ENCODE results near the gene EPHA6. TPM values are rescaled to one million over a fixed set of nuclear protein-coding genes. Genes with fewer than 3 reads are reported as not detected.
"Not testable (repeated sequence)": the region's sequence is repeated elsewhere in the genome, so short reads cannot be mapped to it uniquely, and the experiment has no call there.

The EPHA6 gene
- total and polyA plus RNA-seq, 12 donors, result 0.21 to 0.88 (median 0.59) TPM; not detected in 3

DNA sequence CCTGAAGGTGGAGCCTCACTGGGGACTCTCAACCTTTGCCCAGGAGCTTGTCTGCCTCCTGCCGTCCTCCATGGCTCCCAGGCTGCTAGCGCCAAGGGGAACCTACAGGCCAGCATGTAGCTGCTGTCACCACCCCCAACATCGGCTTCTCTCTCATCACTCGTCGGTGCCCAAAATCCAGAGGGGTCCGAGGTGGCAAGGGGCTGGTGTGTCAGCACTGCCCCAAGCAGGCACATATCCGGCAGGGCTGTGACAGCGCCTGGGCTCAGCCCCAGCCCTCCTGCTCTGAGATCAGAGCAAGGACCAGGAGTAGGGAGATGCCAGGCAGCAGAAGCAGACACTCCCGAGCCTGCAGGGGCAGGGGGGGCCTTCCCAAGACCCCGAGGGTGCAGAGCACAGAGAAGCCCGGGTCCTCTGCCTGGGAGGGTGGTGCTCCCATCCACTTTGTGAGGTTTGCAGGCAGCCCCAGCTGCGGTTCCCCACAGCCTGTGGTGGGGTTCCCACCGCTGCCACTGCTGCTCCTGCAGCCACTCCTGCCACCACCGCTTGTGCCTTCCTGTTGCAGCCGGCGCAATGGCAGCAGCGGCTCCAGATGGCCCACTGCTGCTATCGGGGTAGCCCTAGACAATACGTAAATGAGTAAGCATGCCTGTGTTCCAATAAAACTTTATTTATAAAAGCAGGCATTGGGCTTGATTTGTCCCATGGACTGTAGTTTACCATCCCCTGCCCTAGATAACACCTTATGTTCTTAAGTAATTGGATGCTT is 451.0 kb downstream of the EPHA6 start:
- H3K9me3 ChIP-seq, result no peaks in the 10 kb centered on the region
- no peak for TF ChIP-seq CTCF (IDR thresholded peaks at IDR 0.05)
- no peak overlapping the region for H3K4me3 ChIP-seq
- ATAC-seq (no peak), DNase-seq (no peak)
- intact Hi-C loops (cut with DNase I), result no loop called here
- no peak overlapping the region for H3K27ac ChIP-seq
- H3K36me3 ChIP-seq, result no peaks in the 10 kb centered on the region
- no peaks in the 10 kb centered on the region for H3K27me3 ChIP-seq
- H3K4me1 ChIP-seq, result no peaks in the 10 kb centered on the region
- WGBS, 2 donors, result 89% methylated on average over 19 of the region's 19 CpGs

GRCh38 chr3:97269202-97269601 is 454.8 kb downstream of the EPHA6 start:
- H3K9me3 ChIP-seq, result no peaks in the 10 kb centered on the region
- intact Hi-C loops (cut with DNase I), result no loop called here
- WGBS, 2 donors, result 25% methylated on average over 2 of the region's 2 CpGs
- H3K36me3 ChIP-seq, result no peaks in the 10 kb centered on the region
- no peak overlapping the region for H3K4me3 ChIP-seq
- DNase-seq, result no peak
- no peak for TF ChIP-seq CTCF (IDR thresholded peaks at IDR 0.05)
- no peaks in the 10 kb centered on the region for H3K4me1 ChIP-seq
- H3K27ac ChIP-seq, result no peak overlapping the region
- ATAC-seq, result no peak
- no peaks in the 10 kb centered on the region for H3K27me3 ChIP-seq

DNA sequence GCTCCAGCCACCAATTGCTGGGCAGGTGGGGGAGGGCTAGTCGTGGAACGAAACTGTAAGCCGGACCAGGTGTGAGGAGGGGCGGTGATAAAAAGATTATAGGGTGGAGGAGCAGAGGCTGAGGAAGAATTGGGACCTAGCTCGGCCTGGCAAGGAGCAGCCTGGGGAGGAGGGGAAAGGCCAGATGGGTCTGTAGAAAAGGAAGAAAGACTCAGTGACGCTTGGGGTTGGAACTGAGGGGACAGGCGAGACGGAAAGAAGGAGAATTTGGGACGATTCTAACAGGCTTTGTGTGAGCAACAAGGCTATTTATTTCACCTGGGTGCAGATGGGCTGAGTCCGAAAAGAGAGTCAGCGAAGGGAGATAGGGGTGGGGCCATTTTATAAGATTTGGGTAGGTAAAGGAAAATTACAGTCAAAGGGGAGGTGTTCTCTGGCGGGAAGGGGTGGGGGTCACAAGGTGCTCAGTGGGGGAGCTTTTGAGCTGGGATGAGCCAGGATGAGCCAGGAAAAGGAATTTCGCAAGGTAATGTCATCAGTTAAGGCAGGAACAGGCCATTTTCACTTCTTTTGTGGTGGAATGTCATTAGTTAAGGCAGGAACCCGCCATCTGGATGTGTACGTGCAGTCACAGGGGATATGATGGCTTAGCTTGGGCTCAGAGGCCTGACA is 462.6 kb downstream of the EPHA6 start:
- H3K27ac ChIP-seq; H3K4me1 ChIP-seq; H3K36me3 ChIP-seq; ATAC-seq; DNase-seq; H3K4me3 ChIP-seq; intact Hi-C loops (cut with DNase I); H3K27me3 ChIP-seq; H3K9me3 ChIP-seq: not testable (repeated sequence)
- WGBS, 2 donors, result 72 to 74% methylated on average over 15 of the region's 15 CpGs

DNA sequence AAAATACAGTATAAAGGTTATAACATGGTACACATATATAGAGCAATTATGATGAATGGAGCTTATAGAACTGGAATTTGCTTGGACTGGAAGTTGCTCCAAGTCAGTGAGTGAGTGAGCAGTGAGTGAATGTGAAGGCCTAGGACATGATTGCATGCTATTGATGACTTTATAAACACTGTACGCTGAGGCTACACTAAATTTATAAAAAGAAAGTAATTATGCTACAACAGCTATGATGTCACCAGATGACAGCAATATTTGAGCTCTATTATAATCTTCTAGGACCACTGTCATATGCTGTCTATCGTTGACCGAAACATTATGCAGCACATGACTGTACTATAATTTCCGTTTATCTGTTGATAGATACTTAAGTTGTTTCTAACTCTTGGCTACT is 463.3 kb downstream of the EPHA6 start:
- intact Hi-C loops (cut with DNase I), result no loop called here
- no peaks in the 10 kb centered on the region for H3K36me3 ChIP-seq
- H3K9me3 ChIP-seq, result no peaks in the 10 kb centered on the region
- ATAC-seq (no peak), DNase-seq (no peak)
- no peak for TF ChIP-seq CTCF (IDR thresholded peaks at IDR 0.05)
- H3K27me3 ChIP-seq, result no peaks in the 10 kb centered on the region
- no peaks in the 10 kb centered on the region for H3K4me1 ChIP-seq
- H3K27ac ChIP-seq, result no peak overlapping the region
- H3K4me3 ChIP-seq, result no peak overlapping the region
- 87 to 92% methylated on average over 4 of the region's 4 CpGs for WGBS, 2 donors

GRCh38 chr3:97278506-97278905 is 464.1 kb downstream of the EPHA6 start:
- H3K36me3 ChIP-seq, result no peaks in the 10 kb centered on the region
- ATAC-seq (no peak), DNase-seq (no peak)
- no peaks in the 10 kb centered on the region for H3K4me1 ChIP-seq
- H3K9me3 ChIP-seq, result no peaks in the 10 kb centered on the region
- no peak for TF ChIP-seq CTCF (IDR thresholded peaks at IDR 0.05)
- H3K27me3 ChIP-seq, result no peaks in the 10 kb centered on the region
- WGBS, 2 donors, result 76 to 78% methylated on average over 1 of the region's 1 CpG
- H3K27ac ChIP-seq, result no peak overlapping the region
- no peak overlapping the region for H3K4me3 ChIP-seq
- intact Hi-C loops (cut with DNase I), result no loop called here
